H1 (cell line): ENCODE results near the gene ARHGAP27. TPM values are rescaled to one million over a fixed set of nuclear protein-coding genes. Genes with fewer than 3 reads are reported as not detected.

ENCODE experiments used
- CTCF ChIA-PET: fragments of 300-600 bp; sonication (Branson Sonifier 250); formaldehyde crosslinking; loops from one replicate; lab custom pipeline; 2021; ENCODE audit not compliant: partially characterized antibody; lab: Charles Lee
- POLR2A ChIA-PET: fragments of 300-600 bp; sonication (Branson Sonifier 250); formaldehyde crosslinking; loops from one replicate; lab custom pipeline; 2021; ENCODE audit warnings: inconsistent platforms; ENCODE audit not compliant: partially characterized antibody; lab: Charles Lee
- DNase-seq, 2 experiments: peaks; one replicate each; pipeline versions ENCODE4 v3.0.0 to v3.0.0-alpha.2; 2010 to 2022; ENCODE audit warnings: low spot score in 2 of 2, low read depth in 1 of 2, mixed read lengths in 1 of 2
- FAIRE-seq: peaks from 2 replicates; lab custom pipeline; 2011; peaks lifted over from hg19 to GRCh38; lab: Jason Lieb, UNC
- H2AFZ ChIP-seq: 2 replicates; pipeline ENCODE4 v1.8.1; 2012; ENCODE audit warnings: low read length, inconsistent platforms
- H2AK5ac ChIP-seq: 2 replicates; pipeline ENCODE4 v1.6.1; 2013; ENCODE audit warnings: low read depth, low read length
- H2BK120ac ChIP-seq: replicated peaks from 2 replicates; pipeline ENCODE3; 2013; ENCODE audit warnings: low read depth, low read length, inconsistent platforms
- H2BK12ac ChIP-seq: 2 replicates; pipeline ENCODE4 v1.6.1; 2013; ENCODE audit warnings: low read depth, low read length
- H2BK15ac ChIP-seq: 2 replicates; pipeline ENCODE4 v1.6.1; 2013; ENCODE audit warnings: low read length
- H2BK20ac ChIP-seq: 2 replicates; pipeline ENCODE4 v1.6.1; 2013; ENCODE audit warnings: low read length
- H2BK5ac ChIP-seq: 2 replicates; pipeline ENCODE4 v1.6.1; 2013; ENCODE audit warnings: low read depth, low read length
- H3K14ac ChIP-seq: 2 replicates; pipeline ENCODE4 v1.6.1; 2013; ENCODE audit warnings: inconsistent platforms; ENCODE audit not compliant: insufficient read length
- H3K18ac ChIP-seq: 2 replicates; pipeline ENCODE4 v1.6.1; 2013; ENCODE audit warnings: low read length; ENCODE audit errors: extremely low read depth
- H3K23ac ChIP-seq: 2 replicates; pipeline ENCODE4 v1.6.1; 2013; ENCODE audit warnings: inconsistent platforms; ENCODE audit not compliant: insufficient read length
- H3K23me2 ChIP-seq: 2 replicates; pipeline ENCODE4 v1.6.1; 2013; ENCODE audit warnings: low read depth, low read length
- H3K27ac ChIP-seq: 2 replicates; pipeline ENCODE4 v1.6.1; 2011; ENCODE audit warnings: low read depth, low read length, inconsistent platforms
- H3K27me3 ChIP-seq, 4 experiments: replicated peaks in 1 of 4; 1 replicate in 1 of 4; 2 replicates in 3 of 4; pipeline versions ENCODE4 v1.6.1 to v1.8.1; 2011 to 2013; ENCODE audit warnings: low read length in 3 of 4, mild to moderate bottlenecking in 3 of 4, inconsistent platforms in 2 of 4, mixed read lengths in 2 of 4, moderate library complexity in 1 of 4; ENCODE audit not compliant: control insufficient read depth in 3 of 4, insufficient read depth in 3 of 4; ENCODE audit errors: extremely low read depth in 1 of 4
- H3K36me3 ChIP-seq, 4 experiments: 2 replicates each; pipeline versions ENCODE4 v1.6.1 to v1.8.1; 2011 to 2013; ENCODE audit warnings: mild to moderate bottlenecking in 4 of 4, low read length in 3 of 4, moderate library complexity in 2 of 4, control low read depth in 1 of 4, inconsistent platforms in 1 of 4; ENCODE audit not compliant: insufficient read depth in 4 of 4, control insufficient read depth in 2 of 4
- H3K4ac ChIP-seq: replicated peaks from 2 replicates; pipeline ENCODE3; 2013; ENCODE audit warnings: low read length, low read depth, mixed read lengths, inconsistent platforms; ENCODE audit not compliant: insufficient read length
- H3K4me1 ChIP-seq, 4 experiments: replicated peaks in 1 of 4; 1 replicate in 1 of 4; 2 replicates in 3 of 4; pipeline versions ENCODE4 v1.6.1 to v1.8.1; 2011 to 2013; ENCODE audit warnings: low read length in 3 of 4, inconsistent platforms in 2 of 4, mixed read lengths in 1 of 4; ENCODE audit not compliant: insufficient read depth in 4 of 4, control insufficient read depth in 3 of 4
- H3K4me2 ChIP-seq, 2 experiments: 2 replicates each; pipeline versions ENCODE4 v1.6.1 to v1.8.1; 2011 to 2013; ENCODE audit warnings: low read depth in 2 of 2, low read length in 2 of 2, control low read depth in 1 of 2, inconsistent platforms in 1 of 2, mild to moderate bottlenecking in 1 of 2; ENCODE audit not compliant: insufficient read depth in 1 of 2
- H3K4me3 ChIP-seq, 4 experiments: fragments of 200-600, 300-600 bp in 1 of 4; sonication (generic), shearing (Covaris generic), sonication (Bioruptor Twin) in 1 of 4; 2 replicates each; pipeline versions ENCODE4 v1.5.1 to v1.8.1; 2011 to 2016; ENCODE audit warnings: low read length in 4 of 4, low read depth in 3 of 4, control low read depth in 2 of 4, inconsistent platforms in 2 of 4, mild to moderate bottlenecking in 2 of 4, mixed read lengths in 1 of 4, moderate library complexity in 1 of 4; ENCODE audit not compliant: insufficient read depth in 2 of 4; ENCODE audit errors: extremely low read depth in 1 of 4
- H3K56ac ChIP-seq: replicated peaks from 2 replicates; pipeline ENCODE3; 2013; ENCODE audit warnings: low read depth, mild to moderate bottlenecking, mixed read lengths, low read length, inconsistent platforms; ENCODE audit not compliant: insufficient read length
- H3K79me1 ChIP-seq: 2 replicates; pipeline ENCODE4 v1.6.1; 2013; ENCODE audit warnings: low read depth, low read length, control low read depth
- H3K79me2 ChIP-seq, 2 experiments: 2 replicates each; pipeline versions ENCODE4 v1.6.1 to v1.8.1; 2012 to 2013; ENCODE audit warnings: low read length in 2 of 2, mild to moderate bottlenecking in 2 of 2, inconsistent platforms in 1 of 2; ENCODE audit not compliant: insufficient read depth in 2 of 2, control insufficient read depth in 1 of 2
- H3K9ac ChIP-seq, 4 experiments: replicated peaks in 1 of 4; 1 replicate in 1 of 4; 2 replicates in 3 of 4; pipeline versions ENCODE4 v1.6.1 to v1.8.1; 2011 to 2013; ENCODE audit warnings: low read depth in 3 of 4, low read length in 3 of 4, control low read depth in 2 of 4, mild to moderate bottlenecking in 2 of 4, moderate library complexity in 2 of 4, inconsistent platforms in 1 of 4; ENCODE audit errors: extremely low read depth in 1 of 4
- H3K9me3 ChIP-seq, 2 experiments: 2 replicates each; pipeline versions ENCODE4 v1.6.1 to v1.8.1; 2012 to 2013; ENCODE audit warnings: mild to moderate bottlenecking in 2 of 2, moderate library complexity in 2 of 2, control low read depth in 1 of 2, inconsistent platforms in 1 of 2, low read depth in 1 of 2, low read length in 1 of 2, mixed read lengths in 1 of 2; ENCODE audit not compliant: insufficient read depth in 2 of 2
- H4K20me1 ChIP-seq, 2 experiments: replicated peaks in 1 of 2; 2 replicates each; pipeline versions ENCODE3 to v1.8.1; 2011 to 2013; ENCODE audit warnings: inconsistent platforms in 2 of 2, low read length in 2 of 2, mild to moderate bottlenecking in 1 of 2; ENCODE audit not compliant: insufficient read depth in 2 of 2, control insufficient read depth in 1 of 2
- H4K5ac ChIP-seq: 2 replicates; pipeline ENCODE4 v1.6.1; 2013; ENCODE audit warnings: low read length, low read depth, mixed read lengths, inconsistent platforms; ENCODE audit not compliant: insufficient read length
- H4K8ac ChIP-seq: 2 replicates; pipeline ENCODE4 v1.8.0; 2013; ENCODE audit warnings: mild to moderate bottlenecking, moderate library complexity, low read length, inconsistent platforms; ENCODE audit not compliant: insufficient read depth; ENCODE audit errors: extremely low read depth
- H4K91ac ChIP-seq: replicated peaks from 2 replicates; pipeline ENCODE3; 2013; ENCODE audit warnings: low read length, mixed read lengths, inconsistent platforms; ENCODE audit not compliant: insufficient read length
- BACH1 ChIP-seq: IDR thresholded peaks from 2 replicates; pipeline ENCODE4 v1.6.1; 2012; ENCODE audit warnings: low read length, improper control_type of control experiment
- CEBPB ChIP-seq: IDR thresholded peaks from 2 replicates; pipeline ENCODE4 v1.6.1; 2012; ENCODE audit warnings: low read depth, low read length
- CTBP2 ChIP-seq: IDR thresholded peaks from 2 replicates; pipeline ENCODE4 v1.7.0; 2011; ENCODE audit warnings: borderline replicate concordance, mild to moderate bottlenecking, moderate library complexity, mixed read lengths, low read length; ENCODE audit not compliant: insufficient read depth, insufficient read length
- EGR1 ChIP-seq: IDR thresholded peaks from 2 replicates; pipeline ENCODE4 v1.6.1; 2011; ENCODE audit warnings: low read depth, low read length, borderline replicate concordance
- FOSL1 ChIP-seq: IDR thresholded peaks from 2 replicates; pipeline ENCODE4 v1.6.1; 2011; ENCODE audit warnings: mild to moderate bottlenecking, low read depth, low read length, moderate library complexity; ENCODE audit not compliant: insufficient read depth
- KDM1A ChIP-seq: fragments of 200-600, 300-600 bp; sonication (generic); IDR thresholded peaks from 2 replicates; pipeline ENCODE4 v1.7.1; 2016; ENCODE audit warnings: mild to moderate bottlenecking, low read length, borderline replicate concordance
- KDM4A ChIP-seq: IDR thresholded peaks from one replicate; pipeline ENCODE4 v1.7.1; 2012; ENCODE audit warnings: low read depth, mild to moderate bottlenecking, moderate library complexity, low read length, inconsistent platforms; ENCODE audit not compliant: severe bottlenecking
- MAFK ChIP-seq: IDR thresholded peaks from 2 replicates; pipeline ENCODE4 v1.6.1; 2012; ENCODE audit warnings: low read depth, mild to moderate bottlenecking, improper control_type of control experiment, low read length
- POLR2AphosphoS5 ChIP-seq: IDR thresholded peaks from 2 replicates; pipeline ENCODE4 v1.6.1; 2011; ENCODE audit warnings: low read depth, low read length
- RAD21 ChIP-seq, 2 experiments: IDR thresholded peaks in 1 of 2; conservative IDR thresholded peaks in 1 of 2; 2 replicates each; pipeline ENCODE4 v1.6.1; 2011; ENCODE audit warnings: low read depth in 2 of 2, low read length in 2 of 2, improper control_type of control experiment in 1 of 2, inconsistent platforms in 1 of 2, mild to moderate bottlenecking in 1 of 2, moderate library complexity in 1 of 2
- SIX5 ChIP-seq: IDR thresholded peaks from 2 replicates; pipeline ENCODE4 v1.6.1; 2011; ENCODE audit warnings: mild to moderate bottlenecking, low read depth, low read length
- SP2 ChIP-seq: IDR thresholded peaks from 2 replicates; pipeline ENCODE4 v1.6.1; 2012; ENCODE audit warnings: mild to moderate bottlenecking, low read length, inconsistent platforms
- SUZ12 ChIP-seq: fragments of 200-600 bp; sonication (generic); IDR thresholded peaks from 2 replicates; pipeline ENCODE4 v1.6.1; 2012; ENCODE audit warnings: mild to moderate bottlenecking, inconsistent platforms, low read length, moderate library complexity, mixed read lengths
- TEAD4 ChIP-seq: IDR thresholded peaks from 2 replicates; pipeline ENCODE4 v1.6.1; 2012; ENCODE audit warnings: low read depth, low read length, inconsistent platforms, mixed read lengths
- WGBS, 2 experiments: shearing (Covaris generic) in 1 of 2; methylation state at CpG; one replicate each; pipeline versions ENCODE4 v1.1.6 to v1.1.7; 2013 to 2015; ENCODE audit warnings: low lambda C conversion rate in 2 of 2, mixed read lengths in 2 of 2, inconsistent platforms in 1 of 2, low coverage in 1 of 2, missing lambda C conversion rate in 1 of 2; ENCODE audit not compliant: insufficient replicate concordance in 2 of 2, insufficient coverage in 1 of 2, insufficient read length in 1 of 2; ENCODE audit errors: extremely low coverage in 1 of 2, missing lambda C conversion rate in 1 of 2; 5-methylcytosine and 5-hydroxymethylcytosine counted together
- polyA plus RNA-seq, 7 experiments: library from polyadenylated mRNA; depleted of rRNA in 3 of 7; stranded (reverse) in 5 of 7; unstranded in 2 of 7; fragments of >200 nt in 5 of 7; fragments of 200-250 nt in 2 of 7; gene quantifications; 1 replicate in 5 of 7; 2 replicates in 1 of 7; 4 replicates in 1 of 7; pipeline versions ENCODE4 v1.2.1 to v1.2.3, GENCODE V29; 2011 to 2013; ENCODE audit warnings: missing spikeins in 2 of 7, mixed read lengths in 2 of 7
- total RNA-seq: library from RNA; stranded (reverse); fragmentation: NEBNext Ultra II Directional; extraction: Animal tissue kit (Norgen Biotek cat#: 25700); gene quantifications from 2 replicates; pipeline ENCODE4 v1.2.1, GENCODE V29; 2021

ARHGAP27 gene
- total and polyA plus RNA-seq, 2 of the 8 experiments (the other 6 are each of a cell fraction or from before 2014, with no cell fraction given), result 11.6 to 13.1 TPM

GRCh38 chr17:45366049-45366448 is 66.6 kb downstream of the ARHGAP27 start:
- ChIA-PET CTCF (interaction anchor here (0.8 to 2.8 kb wide), 14 partner anchors 10 to 231 kb away, joined by 3 to 14 read pairs (median 4); partner anchors contain the start of genes ACBD4 and MAP3K14), POLR2A (interaction anchor here (0.6 to 2.9 kb wide), 5 partner anchors 9 to 217 kb away, joined by 3 to 15 read pairs (median 5); partner anchors contain the start of gene HEXIM1)
- Histone ChIP-seq H3K14ac (no peak overlapping the region), H2BK15ac (no peak overlapping the region), H3K4ac (no peak overlapping the region), H3K79me2 (no peaks in the 10 kb centered on the region), H3K23ac (no peak overlapping the region), H2BK120ac (peak overlapping the region; percentile 19), H4K8ac (peak overlapping the region; percentile 39; the same call in 1 of the 2 replicates), H2BK12ac (peak overlapping the region; percentile 96; the same call in 1 of the 2 replicates), H3K27me3 (no peaks in the 10 kb centered on the region; a peak in 2 of 7 replicates), H3K56ac (no peak overlapping the region), H3K18ac (no peak overlapping the region; the same call in 1 of the 2 replicates), H4K20me1 (no peaks in the 10 kb centered on the region), H4K5ac (no peak overlapping the region), H3K23me2 (no peaks in the 10 kb centered on the region), H4K91ac (peak overlapping the region; percentile 8), H3K9ac (no peak overlapping the region), H3K4me1 (peaks cover 7 to 19% (median 10%) of the 10 kb centered on the region in 4 experiments), H2BK5ac (peak overlapping the region; percentile 72; the same call in 1 of the 2 replicates), H3K9me3 (no peaks in the 10 kb centered on the region), H3K36me3 (no peaks in the 10 kb centered on the region), H3K4me2 (0 out of 4 replicates have a peak overlapping the region, but pooled peaks of 1 of the 2 experiments have one; percentile 10), H2AFZ (no peak overlapping the region), H3K79me1 (no peaks in the 10 kb centered on the region), H2AK5ac (peak overlapping the region; percentile 89; the same call in 1 of the 2 replicates), H3K27ac (no peak overlapping the region), H3K4me3 (no peak overlapping the region), H2BK20ac (peak overlapping the region; percentile 74)
- FAIRE-seq (no peak), DNase-seq (no peak)
- 90% methylated on average over 3 of the region's 3 CpGs; no CpG with 5 or more reads in 1 of the 2 experiments for WGBS, 2 experiments
- TF ChIP-seq KDM1A, result no peak
- no peak for TF ChIP-seq FOSL1
- TF ChIP-seq SUZ12, result no peak
- TF ChIP-seq BACH1, result no peak
- no peak for TF ChIP-seq EGR1
- TF ChIP-seq RAD21 (IDR thresholded peaks at IDR 0.05 in 1 of 2, conservative IDR thresholded peaks at IDR 0.05 in 1 of 2; ENCODE audit: low read depth in 2 of 2, low read length in 2 of 2), result no peak
- TF ChIP-seq SIX5, result no peak
- TF ChIP-seq POLR2AphosphoS5, result no peak
- TF ChIP-seq KDM4A, result no peak
- TF ChIP-seq SP2, result no peak
- TF ChIP-seq TEAD4, result no peak
- no peak for TF ChIP-seq CTBP2
- no peak for TF ChIP-seq MAFK
- no peak for TF ChIP-seq CEBPB
